ENCODE measurements around the gene EHMT1. TPM values are rescaled to one million over a fixed set of nuclear protein-coding genes. Genes with fewer than 3 reads are reported as not detected.
"Not testable (repeated sequence)": the region's sequence is repeated elsewhere in the genome, so short reads cannot be mapped to it uniquely, and the experiment has no call there.

Gene EHMT1
- total RNA-seq, 4 donors from 2014 or later, result 38.6 to 77.8 (median 54.3) TPM

DNA sequence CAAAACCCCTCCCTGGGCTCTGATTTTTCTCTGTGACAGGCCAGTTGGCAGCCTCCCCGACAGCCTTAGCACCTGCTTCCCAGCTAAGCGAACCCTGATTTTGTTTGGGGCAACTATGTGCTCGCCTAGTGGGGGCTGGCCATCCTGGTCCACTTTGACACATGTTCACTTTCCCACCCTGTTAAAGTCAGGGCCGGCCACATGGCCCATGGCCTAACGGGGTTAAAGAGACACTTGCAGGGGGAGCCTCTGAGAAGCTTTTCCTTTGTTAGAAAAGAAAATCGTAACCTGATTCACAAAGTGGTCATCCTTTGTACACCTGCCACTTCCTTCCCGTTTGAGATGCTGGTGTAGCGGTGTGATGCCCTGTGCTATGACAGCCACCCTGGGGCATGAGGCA lies 257.5 kb downstream of the EHMT1 start:
- H3K4me3 ChIP-seq, result no peak overlapping the region
- no peaks in the 10 kb centered on the region for H3K9me3 ChIP-seq
- H3K36me3 ChIP-seq, result no peaks in the 10 kb centered on the region
- no peak for TF ChIP-seq POLR2A (IDR thresholded peaks at IDR 0.05)
- TF ChIP-seq, protein P1, sequence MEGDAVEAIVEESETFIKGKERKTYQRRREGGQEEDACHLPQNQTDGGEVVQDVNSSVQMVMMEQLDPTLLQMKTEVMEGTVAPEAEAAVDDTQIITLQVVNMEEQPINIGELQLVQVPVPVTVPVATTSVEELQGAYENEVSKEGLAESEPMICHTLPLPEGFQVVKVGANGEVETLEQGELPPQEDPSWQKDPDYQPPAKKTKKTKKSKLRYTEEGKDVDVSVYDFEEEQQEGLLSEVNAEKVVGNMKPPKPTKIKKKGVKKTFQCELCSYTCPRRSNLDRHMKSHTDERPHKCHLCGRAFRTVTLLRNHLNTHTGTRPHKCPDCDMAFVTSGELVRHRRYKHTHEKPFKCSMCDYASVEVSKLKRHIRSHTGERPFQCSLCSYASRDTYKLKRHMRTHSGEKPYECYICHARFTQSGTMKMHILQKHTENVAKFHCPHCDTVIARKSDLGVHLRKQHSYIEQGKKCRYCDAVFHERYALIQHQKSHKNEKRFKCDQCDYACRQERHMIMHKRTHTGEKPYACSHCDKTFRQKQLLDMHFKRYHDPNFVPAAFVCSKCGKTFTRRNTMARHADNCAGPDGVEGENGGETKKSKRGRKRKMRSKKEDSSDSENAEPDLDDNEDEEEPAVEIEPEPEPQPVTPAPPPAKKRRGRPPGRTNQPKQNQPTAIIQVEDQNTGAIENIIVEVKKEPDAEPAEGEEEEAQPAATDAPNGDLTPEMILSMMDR (IDR thresholded peaks at IDR 0.05 in 4 of 5, conservative IDR thresholded peaks at IDR 0.05 in 1 of 5), result no peak
- intact Hi-C loops (cut with DNase I; ENCODE audit: low total_unique reads), result no loop called here
- in situ Hi-C loops (cut with MboI; ENCODE audit: low sequenced_read_pairs in 4 of 4), result no loop called here
- peaks cover 28 to 48% (median 33%) of the 10 kb centered on the region in 3 donors for H3K27me3 ChIP-seq
- no peak for DNase-seq
- no peaks in the 10 kb centered on the region for H3K4me1 ChIP-seq
- no peak overlapping the region for H3K27ac ChIP-seq
- ATAC-seq, result no peak

GRCh38 chr9:137876781-137877386 lies 258.1 kb downstream of the EHMT1 start:
- Histone ChIP-seq H3K36me3 (no peaks in the 10 kb centered on the region), H3K4me3 (no peak overlapping the region), H3K4me1 (no peaks in the 10 kb centered on the region), H3K27ac (no peak overlapping the region), H3K27me3 (peaks cover 28 to 48% (median 33%) of the 10 kb centered on the region in 3 donors), H3K9me3 (no peaks in the 10 kb centered on the region)
- DNase-seq, result no peak
- intact Hi-C loops (cut with DNase I; ENCODE audit: low total_unique reads), result no loop called here
- in situ Hi-C loops (cut with MboI; ENCODE audit: low sequenced_read_pairs in 4 of 4), result no loop called here
- ATAC-seq, result no peak
- TF ChIP-seq POLR2A (IDR thresholded peaks at IDR 0.05), result no peak
- TF ChIP-seq, protein P1 (IDR thresholded peaks at IDR 0.05 in 4 of 5, conservative IDR thresholded peaks at IDR 0.05 in 1 of 5), result no peak

GRCh38 chr9:137877506-137878122 lies 258.8 kb downstream of the EHMT1 start, which contains the start of gene CACNA1B:
CACNA1B (plus strand) TSS chr9:137877782; CDS start chr9:137877934, 152 bp downstream.
- DNase-seq; H3K9me3 ChIP-seq; H3K36me3 ChIP-seq; H3K27ac ChIP-seq; H3K4me1 ChIP-seq; ATAC-seq; in situ Hi-C loops (cut with MboI; ENCODE audit: low sequenced_read_pairs in 4 of 4); intact Hi-C loops (cut with DNase I; ENCODE audit: low total_unique reads): not testable (repeated sequence)
- Histone ChIP-seq H3K27me3 (peaks cover 28 to 48% (median 33%) of the 10 kb centered on the region in 3 donors), H3K4me3 (peak within 1 kb of the TSS in 1 of 4 donors; percentile 17)

GRCh38 chr9:137878146-137878941 lies 259.5 kb downstream of the EHMT1 start:
- H3K27ac ChIP-seq, result no peak overlapping the region
- in situ Hi-C loops (cut with MboI; ENCODE audit: low sequenced_read_pairs in 4 of 4), result no loop called here
- no peak for ATAC-seq
- no peaks in the 10 kb centered on the region for H3K9me3 ChIP-seq
- no peaks in the 10 kb centered on the region for H3K4me1 ChIP-seq
- no peaks in the 10 kb centered on the region for H3K36me3 ChIP-seq
- peak overlapping the region in 1 of 4 donors; percentile 17 for H3K4me3 ChIP-seq
- intact Hi-C loops (cut with DNase I; ENCODE audit: low total_unique reads), result no loop called here
- no peak for DNase-seq
- peaks cover 28 to 48% (median 33%) of the 10 kb centered on the region in 3 donors for H3K27me3 ChIP-seq
- TF ChIP-seq, protein P1 (IDR thresholded peaks at IDR 0.05 in 4 of 5, conservative IDR thresholded peaks at IDR 0.05 in 1 of 5), result no peak
- TF ChIP-seq POLR2A (IDR thresholded peaks at IDR 0.05), result no peak

DNA sequence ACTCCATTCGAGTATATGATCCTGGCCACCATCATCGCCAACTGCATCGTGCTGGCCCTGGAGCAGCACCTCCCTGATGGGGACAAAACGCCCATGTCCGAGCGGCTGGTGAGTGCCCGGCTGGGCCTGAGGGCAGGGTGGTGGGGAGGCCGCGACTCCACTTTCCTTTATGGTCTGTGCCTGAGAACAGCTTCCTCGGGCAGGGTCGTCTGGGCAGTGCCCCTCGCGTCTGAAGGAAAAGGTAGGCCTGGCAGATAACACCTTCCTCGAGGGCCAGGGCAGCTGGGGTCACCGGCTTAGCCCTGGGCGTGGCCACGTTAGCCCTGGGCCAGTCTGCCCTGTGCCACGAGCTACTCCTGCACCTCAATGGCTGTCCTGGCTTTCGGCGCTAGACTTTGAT lies 260.2 kb downstream of the EHMT1 start:
- Histone ChIP-seq H3K4me3 (no peak overlapping the region), H3K36me3 (no peaks in the 10 kb centered on the region), H3K27me3 (peaks cover 28 to 48% (median 33%) of the 10 kb centered on the region in 3 donors), H3K27ac (no peak overlapping the region), H3K4me1 (no peaks in the 10 kb centered on the region), H3K9me3 (no peaks in the 10 kb centered on the region)
- DNase-seq, result no peak
- ATAC-seq, result no peak
- intact Hi-C loops (cut with DNase I; ENCODE audit: low total_unique reads) (no loop called here), in situ Hi-C loops (cut with MboI; ENCODE audit: low sequenced_read_pairs in 4 of 4) (no loop called here)
- TF ChIP-seq, protein P1 (IDR thresholded peaks at IDR 0.05 in 4 of 5, conservative IDR thresholded peaks at IDR 0.05 in 1 of 5), result no peak
- TF ChIP-seq POLR2A (IDR thresholded peaks at IDR 0.05), result no peak
